Testis (tissue), 5 donors: ENCODE data around the gene FER1L5. TPM values are rescaled to one million over a fixed set of nuclear protein-coding genes. Genes with fewer than 3 reads are reported as not detected.

Source experiments
- DNase-seq: peaks from one replicate; pipeline ENCODE4 v3.0.0-alpha.2; 2019
- H3K27ac ChIP-seq, 2 donors: fragments of 200-600 bp; sonication (generic); one replicate each; pipeline ENCODE4 v1.5.1; 2019
- H3K27me3 ChIP-seq: fragments of 200-600 bp; sonication (generic); one replicate; pipeline ENCODE4 v1.5.1; 2019
- H3K36me3 ChIP-seq: fragments of 200-600 bp; sonication (generic); one replicate; pipeline ENCODE4 v1.5.1; 2017; ENCODE audit warnings: low read depth; ENCODE audit errors: missing control alignments
- H3K4me1 ChIP-seq: fragments of 200-600 bp; sonication (generic); one replicate; pipeline ENCODE4 v1.5.1; 2019
- H3K4me3 ChIP-seq, 2 donors: fragments of 200-600 bp; sonication (generic); one replicate each; pipeline ENCODE4 v1.5.1; 2017 to 2019
- H3K9me3 ChIP-seq: fragments of 200-600 bp; sonication (generic); one replicate; pipeline ENCODE4 v1.5.1; 2017
- CTCF ChIP-seq, 3 experiments: fragments of 450-650 bp in 2 of 3; fragments of 200-600 bp in 1 of 3; sonication (generic) in 1 of 3; IDR thresholded peaks; one replicate each; pipeline ENCODE4 v1.5.1; 2016 to 2019; ENCODE audit warnings: antibody characterized with exemption in 3 of 3, mild to moderate bottlenecking in 2 of 3, moderate library complexity in 1 of 3
- POLR2A ChIP-seq: fragments of 450-650 bp; IDR thresholded peaks from one replicate; pipeline ENCODE4 v1.6.1; 2017; ENCODE audit warnings: antibody characterized with exemption, mild to moderate bottlenecking, moderate library complexity
- WGBS, 2 donors: methylation state at CpG; one replicate each; pipeline ENCODE4 v1.1.5; 2018; 5-methylcytosine and 5-hydroxymethylcytosine counted together
- intact Hi-C: fragments of 100-400 bp; cut with DNase I; formaldehyde crosslinking; loops from one replicate; pipeline ENCODE4 v1.15.1; 2023; ENCODE audit warnings: low total_unique reads
- long read RNA-seq, 2 donors: transcript quantifications; one replicate each; lab custom pipeline, GENCODE V29; 2026
- polyA plus RNA-seq: library from polyadenylated mRNA; stranded (reverse); fragments of 350-450 nt; fragmentation: Illumina TruSeq; extraction: RNeasy Lipid Tissue Mini Kit (QIAGEN cat#74804); gene quantifications from one replicate; pipeline ENCODE4 v1.2.3, GENCODE V29; 2014; ENCODE audit warnings: low read depth, low replicate concordance; ENCODE audit not compliant: insufficient read depth
- total RNA-seq, 2 donors: library from RNA; depleted of rRNA; stranded (reverse); fragments of >200 nt; gene quantifications; one replicate each; pipeline ENCODE4 v1.2.3, GENCODE V29; 2016

The FER1L5 gene
- 10 to 100 TPM in 1 of 2 donors, 1 to 10 TPM in 1; 7.1 to 15.3 TPM for total RNA-seq
- polyA plus RNA-seq = 15.0 TPM
- long read RNA-seq, donor 1 = 0 reads
- long read RNA-seq, donor 2 = 0 reads

- 21 to 25% methylated on average over 10 of the region's 10 CpGs for WGBS, 2 donors
- intact Hi-C loops = no loop called here
- Histone ChIP-seq H3K4me3 (peak within 1 kb of the TSS; percentile 40 to 47), H3K27me3 (no peaks in the 10 kb centered on the region), H3K27ac (no peak within 1 kb of the TSS), H3K9me3 (no peaks in the 10 kb centered on the region), H3K36me3 (no peaks in the 10 kb centered on the region), H3K4me1 (no peaks in the 10 kb centered on the region)
- TF ChIP-seq CTCF (IDR thresholded peaks at IDR 0.05) = no peak
- TF ChIP-seq POLR2A = no peak
- DNase-seq = peak; percentile 52
Measured at GRCh38 chr2:96642564-96643360, at the start of gene FER1L5. TSS of gene FER1L5 (plus strand) at chr2:96642764. CDS start at chr2:96642837, 73 bp downstream.

- H3K4me3 ChIP-seq = no peak overlapping the region
- no peaks in the 10 kb centered on the region for H3K4me1 ChIP-seq
- H3K36me3 ChIP-seq = no peaks in the 10 kb centered on the region
- no peak overlapping the region for H3K27ac ChIP-seq
- H3K9me3 ChIP-seq = no peaks in the 10 kb centered on the region
- 90 to 93% methylated on average over 3 of the region's 3 CpGs for WGBS, 2 donors
- H3K27me3 ChIP-seq = no peaks in the 10 kb centered on the region
- TF ChIP-seq POLR2A (no peak), CTCF (IDR thresholded peaks at IDR 0.05) (no peak)
- DNase-seq = no peak
- intact Hi-C loops = no loop called here
Measured at GRCh38 chr2:96594282-96594681, 48.3 kb upstream of the FER1L5 start.

- no peaks in the 10 kb centered on the region for H3K27me3 ChIP-seq
- H3K4me3 ChIP-seq = no peak overlapping the region
- DNase-seq = no peak
- intact Hi-C loops = no loop called here
- TF ChIP-seq POLR2A = no peak
- TF ChIP-seq CTCF (IDR thresholded peaks at IDR 0.05) = no peak
- H3K27ac ChIP-seq = no peak overlapping the region
- no peaks in the 10 kb centered on the region for H3K4me1 ChIP-seq
- no peaks in the 10 kb centered on the region for H3K36me3 ChIP-seq
- no peaks in the 10 kb centered on the region for H3K9me3 ChIP-seq
- WGBS, 2 donors = 91 to 97% methylated on average over 5 of the region's 5 CpGs
Measured at GRCh38 chr2:96594691-96595152, 47.8 kb upstream of the FER1L5 start.

- no peak for DNase-seq
- H3K27me3 ChIP-seq = no peaks in the 10 kb centered on the region
- no peak overlapping the region for H3K27ac ChIP-seq
- H3K4me3 ChIP-seq = no peak overlapping the region
- TF ChIP-seq CTCF (IDR thresholded peaks at IDR 0.05) (no peak), POLR2A (no peak)
- no peaks in the 10 kb centered on the region for H3K36me3 ChIP-seq
- intact Hi-C loops = no loop called here
- no peaks in the 10 kb centered on the region for H3K9me3 ChIP-seq
- no peaks in the 10 kb centered on the region for H3K4me1 ChIP-seq
Measured at GRCh38 chr2:96596596-96596995, 46.0 kb upstream of the FER1L5 start.

- no peaks in the 10 kb centered on the region for H3K36me3 ChIP-seq
- no peaks in the 10 kb centered on the region for H3K9me3 ChIP-seq
- intact Hi-C loops = no loop called here
- H3K27me3 ChIP-seq = no peaks in the 10 kb centered on the region
- no peaks in the 10 kb centered on the region for H3K4me1 ChIP-seq
- H3K27ac ChIP-seq = no peak overlapping the region
- no peak overlapping the region for H3K4me3 ChIP-seq
- no peak for DNase-seq
- TF ChIP-seq POLR2A = no peak
- no peak for TF ChIP-seq CTCF (IDR thresholded peaks at IDR 0.05)
- WGBS, 2 donors = 84 to 87% methylated on average over 2 of the region's 2 CpGs
Measured at GRCh38 chr2:96599941-96600340, 42.6 kb upstream of the FER1L5 start.
